Fibroblast of peridontal ligament (primary cell): Measurements from ENCODE around the gene QSOX2.

Source experiments
- DNase-seq: peaks from one replicate; pipeline ENCODE4 v3.0.0-alpha.2; 2010; ENCODE audit errors: extremely low read depth

The QSOX2 gene

GRCh38 chr9:136192289-136193126 lies 53.1 kb downstream of the QSOX2 start:
- DNase-seq: no peak

- no peak for DNase-seq
Measured at GRCh38 chr9:136191960-136192286, 53.7 kb downstream of the QSOX2 start.

GRCh38 chr9:136191099-136191959 lies 54.3 kb downstream of the QSOX2 start:
- no peak for DNase-seq

GRCh38 chr9:136190656-136191055 lies 55.0 kb downstream of the QSOX2 start:
- no peak for DNase-seq

- DNase-seq: no peak
Measured at GRCh38 chr9:136190237-136190601, 55.4 kb downstream of the QSOX2 start.

GRCh38 chr9:136189394-136190236 lies 56.0 kb downstream of the QSOX2 start:
- DNase-seq: no peak

- DNase-seq: no peak
Measured at GRCh38 chr9:136187683-136188586, 57.7 kb downstream of the QSOX2 start.

GRCh38 chr9:136187197-136187596 lies 58.4 kb downstream of the QSOX2 start:
- no peak for DNase-seq

- no peak for DNase-seq
Measured at GRCh38 chr9:136186386-136186785, 59.2 kb downstream of the QSOX2 start.

GRCh38 chr9:136185596-136186366 lies 59.8 kb downstream of the QSOX2 start:
- no peak for DNase-seq

GRCh38 chr9:136185066-136185465 lies 60.5 kb downstream of the QSOX2 start:
- DNase-seq: no peak

- no peak for DNase-seq
Measured at GRCh38 chr9:136182850-136183422, 62.7 kb downstream of the QSOX2 start.

GRCh38 chr9:136182420-136182787 lies 63.2 kb downstream of the QSOX2 start:
- DNase-seq: no peak

GRCh38 chr9:136181784-136182419 lies 63.7 kb downstream of the QSOX2 start:
- no peak for DNase-seq

- no peak for DNase-seq
Measured at GRCh38 chr9:136180586-136180985, 65.0 kb downstream of the QSOX2 start.

- no peak for DNase-seq
Measured at GRCh38 chr9:136179761-136180160, 65.9 kb downstream of the QSOX2 start.

GRCh38 chr9:136179101-136179616 lies 66.5 kb downstream of the QSOX2 start:
- no peak for DNase-seq

GRCh38 chr9:136178773-136179075 lies 66.9 kb downstream of the QSOX2 start:
- no peak for DNase-seq

GRCh38 chr9:136178061-136178772 lies 67.4 kb downstream of the QSOX2 start:
- no peak for DNase-seq
